Body of pancreas (tissue), 4 donors: ENCODE data around the gene HID1.

ENCODE experiments used
- POLR2A ChIP-seq, 3 donors: fragments of 450-650 bp; IDR thresholded peaks; one replicate each; pipeline ENCODE4 v1.6.1; 2016; ENCODE audit warnings: antibody characterized with exemption in 3 of 3, mild to moderate bottlenecking in 2 of 3
- TF ChIP-seq, protein P1 (sequence below), 7 experiments: fragments of 450-650 bp in 4 of 7; fragments of 200-600 bp in 3 of 7; sonication (generic) in 3 of 7; IDR thresholded peaks; one replicate each; pipeline ENCODE4 v1.5.1; 2016 to 2019; ENCODE audit warnings: antibody characterized with exemption in 7 of 7

DNA sequence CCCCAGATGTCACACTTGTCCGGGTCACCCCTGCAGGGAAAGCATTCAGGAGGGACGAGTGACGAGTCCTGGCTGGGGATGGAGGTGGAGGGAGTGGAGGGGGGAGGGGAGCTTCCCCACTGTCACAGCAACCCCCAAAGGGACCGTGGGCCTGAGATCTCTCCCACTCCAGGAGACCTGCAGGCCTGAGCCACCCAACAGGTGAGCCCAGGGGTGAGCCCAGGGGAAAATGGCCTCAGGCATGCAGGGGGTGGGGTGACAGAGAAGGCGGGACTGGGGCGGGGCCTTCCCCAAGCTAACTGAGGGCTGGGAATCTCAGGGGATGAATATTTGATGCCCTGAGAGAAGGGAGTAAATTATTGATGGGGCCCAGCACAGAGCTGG is 51.9 kb downstream of the HID1 start:
- TF ChIP-seq, protein P1, sequence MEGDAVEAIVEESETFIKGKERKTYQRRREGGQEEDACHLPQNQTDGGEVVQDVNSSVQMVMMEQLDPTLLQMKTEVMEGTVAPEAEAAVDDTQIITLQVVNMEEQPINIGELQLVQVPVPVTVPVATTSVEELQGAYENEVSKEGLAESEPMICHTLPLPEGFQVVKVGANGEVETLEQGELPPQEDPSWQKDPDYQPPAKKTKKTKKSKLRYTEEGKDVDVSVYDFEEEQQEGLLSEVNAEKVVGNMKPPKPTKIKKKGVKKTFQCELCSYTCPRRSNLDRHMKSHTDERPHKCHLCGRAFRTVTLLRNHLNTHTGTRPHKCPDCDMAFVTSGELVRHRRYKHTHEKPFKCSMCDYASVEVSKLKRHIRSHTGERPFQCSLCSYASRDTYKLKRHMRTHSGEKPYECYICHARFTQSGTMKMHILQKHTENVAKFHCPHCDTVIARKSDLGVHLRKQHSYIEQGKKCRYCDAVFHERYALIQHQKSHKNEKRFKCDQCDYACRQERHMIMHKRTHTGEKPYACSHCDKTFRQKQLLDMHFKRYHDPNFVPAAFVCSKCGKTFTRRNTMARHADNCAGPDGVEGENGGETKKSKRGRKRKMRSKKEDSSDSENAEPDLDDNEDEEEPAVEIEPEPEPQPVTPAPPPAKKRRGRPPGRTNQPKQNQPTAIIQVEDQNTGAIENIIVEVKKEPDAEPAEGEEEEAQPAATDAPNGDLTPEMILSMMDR (IDR thresholded peaks at IDR 0.05), result no peak
- TF ChIP-seq POLR2A (IDR thresholded peaks at IDR 0.05), result no peak
